ENCODE data around the gene SARM1.
A peak's percentile ranks its signal among the peaks of the same experiment; 100 is the strongest.

SARM1 gene

DNA sequence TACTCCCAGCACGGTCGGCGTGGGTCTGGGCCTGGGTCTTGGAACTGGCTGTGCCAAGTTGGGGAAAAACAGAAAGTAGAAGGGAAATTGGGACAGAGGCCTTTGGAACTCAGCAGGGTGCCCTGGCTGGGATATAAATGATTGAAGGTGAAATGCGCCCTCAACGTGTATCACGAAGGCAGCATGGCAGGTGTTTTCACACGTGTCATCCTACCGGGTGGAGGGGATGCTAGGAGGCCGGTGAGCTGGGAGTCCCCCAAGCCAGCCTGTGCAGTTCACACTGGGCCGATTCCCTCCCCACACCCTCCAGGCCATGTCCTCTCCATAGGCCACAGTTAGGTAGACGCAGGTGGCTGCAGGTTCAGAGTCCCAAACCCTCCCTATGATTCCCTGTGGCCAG lies 30.0 kb upstream of the SARM1 start:
- no peak for DNase-seq (ENCODE audit: low spot score)

GRCh38 chr17:28342313-28342712 lies 29.2 kb upstream of the SARM1 start:
- DNase-seq (ENCODE audit: low spot score) = no peak

- DNase-seq (ENCODE audit: low spot score) = no peak
These were observed 28.0 kb upstream of the SARM1 start for GRCh38 chr17:28343491-28343932.

- DNase-seq (ENCODE audit: low spot score) = no peak
These were observed 27.5 kb upstream of the SARM1 start for GRCh38 chr17:28344011-28344410.

DNA sequence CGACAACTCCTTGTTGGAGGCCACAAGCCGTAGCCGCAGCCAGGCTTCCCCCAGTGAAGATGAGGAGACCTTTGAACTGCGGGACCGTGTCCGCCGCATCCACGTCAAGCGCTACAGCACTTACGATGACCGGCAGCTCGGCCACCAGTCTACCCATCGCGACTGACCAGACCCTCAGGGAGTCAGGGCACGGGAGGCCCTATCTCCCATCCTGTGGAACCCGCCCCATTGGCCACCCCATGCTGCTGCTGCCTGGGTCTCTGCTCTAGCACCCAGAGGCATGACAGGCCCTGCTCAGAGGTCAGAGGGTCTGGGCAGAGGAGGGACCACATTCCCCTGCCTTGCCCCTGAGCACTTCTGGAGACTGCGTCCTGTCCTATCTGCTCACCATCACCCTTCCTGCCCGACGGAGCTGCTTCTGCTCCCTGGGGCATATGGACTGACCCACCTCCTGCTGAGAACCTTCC lies 27.0 kb upstream of the SARM1 start:
- no peak for DNase-seq (ENCODE audit: low spot score)

- no peak for DNase-seq (ENCODE audit: low spot score)
These were observed 25.9 kb upstream of the SARM1 start for GRCh38 chr17:28345419-28346198.

DNA sequence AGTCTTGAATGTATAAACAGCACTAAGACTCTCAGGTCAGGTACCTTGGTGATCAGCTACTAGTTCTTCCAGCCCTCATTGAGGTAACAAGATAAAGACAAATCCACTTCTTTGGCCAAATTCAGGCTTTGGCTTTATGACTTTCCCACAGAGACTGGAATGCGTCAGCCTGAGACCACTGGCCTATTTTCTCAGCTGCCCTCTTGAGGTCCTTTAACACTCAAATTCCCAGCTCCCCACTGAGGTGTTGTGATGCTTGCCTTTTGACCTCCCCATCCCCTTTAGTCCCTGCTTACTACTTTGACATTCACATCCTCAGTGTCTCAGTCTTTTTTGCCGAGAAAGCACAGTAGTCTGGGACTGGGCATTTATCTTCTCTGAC lies 25.3 kb upstream of the SARM1 start:
- DNase-seq (ENCODE audit: low spot score) = no peak

DNA sequence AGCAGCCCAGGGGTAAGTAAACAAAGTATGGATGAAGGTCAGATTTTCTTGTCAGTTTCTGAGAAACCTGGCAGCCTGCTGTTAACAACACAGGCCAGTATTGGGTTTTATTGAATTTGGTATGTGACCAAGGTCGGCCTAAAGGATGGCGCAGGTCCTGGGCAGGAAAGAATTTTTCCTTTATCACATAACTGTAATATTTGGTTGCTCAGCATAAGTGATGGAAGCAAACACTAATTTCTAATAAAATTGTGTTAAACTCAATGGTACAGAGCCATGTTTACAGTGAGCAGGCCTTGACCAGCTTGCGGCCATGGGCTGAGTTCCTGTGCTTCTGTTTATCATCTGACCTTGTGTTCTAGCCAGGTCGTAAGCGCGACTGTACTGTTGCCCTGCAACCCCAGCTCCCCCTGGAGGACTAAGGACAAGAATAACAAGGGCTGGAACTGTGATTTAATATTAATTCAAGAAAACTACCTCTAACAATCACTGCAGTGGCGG lies 24.7 kb upstream of the SARM1 start:
- DNase-seq (ENCODE audit: low spot score) = no peak

DNA sequence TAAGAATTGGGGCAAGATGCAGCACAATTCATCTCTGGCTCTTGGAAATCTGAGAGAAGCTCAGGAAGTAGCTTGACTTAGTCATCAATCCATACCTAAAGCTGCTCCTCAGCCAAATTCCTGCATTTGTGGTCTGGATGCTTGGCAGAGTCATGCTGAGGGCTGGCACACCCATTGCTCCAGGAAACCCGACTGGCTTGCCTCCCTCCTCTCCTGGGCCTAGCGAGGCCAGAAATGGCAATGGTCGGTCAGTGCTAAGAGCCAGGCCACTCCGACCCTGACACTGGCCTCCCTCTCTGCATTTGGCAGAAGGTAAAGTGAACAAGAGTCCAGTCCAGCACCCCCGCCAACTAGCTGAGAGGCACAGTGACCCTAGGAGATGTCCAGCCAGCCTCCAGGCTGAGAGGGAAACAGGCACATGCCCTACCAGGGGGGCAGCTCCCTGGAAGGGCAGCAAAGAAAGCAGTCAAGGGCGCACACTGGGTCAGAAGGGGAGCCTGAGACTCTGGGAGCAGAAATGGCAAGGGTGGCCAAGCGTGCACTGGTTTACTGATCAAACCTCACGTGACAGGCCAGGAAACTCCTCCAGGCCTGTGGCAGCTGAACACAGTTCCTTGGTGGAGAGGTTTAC lies 24.1 kb upstream of the SARM1 start:
- no peak for DNase-seq (ENCODE audit: low spot score)

DNA sequence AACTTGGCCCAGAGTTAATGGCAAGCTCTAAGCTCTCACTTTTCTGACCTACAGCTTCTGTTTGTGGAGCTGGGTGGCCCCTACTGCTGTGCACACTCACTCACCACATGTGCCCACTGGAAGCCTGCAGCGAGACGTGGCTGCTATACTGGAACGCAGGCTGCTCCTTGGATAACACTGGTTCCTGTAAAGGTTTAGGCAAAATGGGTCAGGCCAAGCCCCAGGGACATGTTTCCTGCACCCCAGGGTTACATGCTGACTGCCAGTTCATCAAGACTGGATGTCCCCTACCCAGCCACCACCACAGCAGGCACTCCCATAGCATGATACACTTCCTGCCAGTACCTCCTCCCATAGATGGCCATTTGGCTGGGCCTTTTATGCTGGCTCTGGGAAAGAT lies 22.5 kb upstream of the SARM1 start:
- no peak for DNase-seq (ENCODE audit: low spot score)

DNA sequence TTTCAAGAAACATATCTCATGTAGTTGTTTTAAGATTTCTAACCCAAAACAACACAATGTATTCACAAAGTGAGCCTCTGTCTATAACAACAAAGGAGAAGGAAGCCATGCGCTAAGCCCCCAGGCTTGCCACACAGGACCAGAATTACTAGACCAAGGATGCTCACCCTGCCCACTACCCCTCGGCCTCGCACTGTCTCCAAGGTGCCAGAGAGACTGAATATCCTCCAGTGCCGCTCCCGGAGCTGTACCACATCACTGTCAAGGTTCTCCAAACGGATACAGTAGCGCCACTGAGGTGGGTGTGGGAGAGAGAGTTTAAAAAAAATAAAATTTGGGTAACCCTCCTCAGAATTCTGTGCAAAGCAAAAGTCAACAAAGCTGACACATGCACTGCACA lies 21.2 kb upstream of the SARM1 start:
- DNase-seq (ENCODE audit: low spot score) = no peak

DNA sequence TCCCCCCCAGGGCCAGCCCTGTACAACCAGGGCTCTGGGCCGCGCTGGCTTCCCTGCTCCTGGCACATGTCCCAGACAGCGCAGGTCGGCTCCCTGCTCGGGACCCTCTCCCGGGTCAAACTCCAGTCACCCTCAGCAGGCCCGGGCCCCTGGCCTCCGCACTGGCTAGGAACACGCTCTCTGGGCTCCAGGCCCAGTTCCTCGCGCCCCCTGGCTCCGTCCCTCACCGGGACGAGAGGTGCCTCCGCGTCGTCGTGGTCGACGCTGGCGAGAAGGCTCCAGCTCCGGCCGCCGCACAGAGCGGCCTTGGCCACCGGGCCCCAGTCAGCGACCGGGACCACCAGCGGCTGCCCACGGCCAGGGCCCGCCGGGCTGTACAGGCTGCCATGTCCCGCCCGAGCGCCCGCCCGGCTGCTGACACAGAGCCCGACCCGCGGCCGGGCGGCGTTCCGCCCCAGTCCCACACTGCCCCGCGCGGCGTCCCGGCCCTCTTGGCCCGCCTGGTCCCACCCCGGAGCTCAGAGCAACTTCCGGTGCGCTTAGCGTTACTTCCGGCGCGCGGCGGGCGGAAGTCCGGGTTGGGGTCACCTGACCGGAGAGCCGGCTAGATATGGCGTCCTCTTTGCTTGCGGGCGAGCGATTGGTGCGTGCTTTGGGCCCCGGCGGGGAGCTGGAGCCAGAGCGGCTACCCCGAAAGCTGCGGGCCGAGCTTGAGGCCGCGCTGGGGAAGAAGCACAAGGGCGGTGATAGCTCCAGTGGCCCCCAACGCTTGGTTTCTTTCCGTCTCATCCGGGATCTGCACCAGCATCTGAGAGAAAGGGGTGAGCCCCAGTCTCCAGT lies 14.2 kb upstream of the SARM1 start, which contains the start of gene POLDIP2:
Gene POLDIP2, minus strand, starts transcription at position 467 of the 840 bp plus-strand sequence. Its CDS starts 79 bp downstream, at position 388.
- peak; percentile 93 for DNase-seq (ENCODE audit: low spot score)

GRCh38 chr17:28357901-28358197 lies 13.6 kb upstream of the SARM1 start:
- no peak for DNase-seq (ENCODE audit: low spot score)

GRCh38 chr17:28363186-28363585 lies 8.3 kb upstream of the SARM1 start:
- DNase-seq (ENCODE audit: low spot score) = no peak

- DNase-seq (ENCODE audit: low spot score) = no peak
These were observed 7.5 kb upstream of the SARM1 start for GRCh38 chr17:28363776-28364650.

DNA sequence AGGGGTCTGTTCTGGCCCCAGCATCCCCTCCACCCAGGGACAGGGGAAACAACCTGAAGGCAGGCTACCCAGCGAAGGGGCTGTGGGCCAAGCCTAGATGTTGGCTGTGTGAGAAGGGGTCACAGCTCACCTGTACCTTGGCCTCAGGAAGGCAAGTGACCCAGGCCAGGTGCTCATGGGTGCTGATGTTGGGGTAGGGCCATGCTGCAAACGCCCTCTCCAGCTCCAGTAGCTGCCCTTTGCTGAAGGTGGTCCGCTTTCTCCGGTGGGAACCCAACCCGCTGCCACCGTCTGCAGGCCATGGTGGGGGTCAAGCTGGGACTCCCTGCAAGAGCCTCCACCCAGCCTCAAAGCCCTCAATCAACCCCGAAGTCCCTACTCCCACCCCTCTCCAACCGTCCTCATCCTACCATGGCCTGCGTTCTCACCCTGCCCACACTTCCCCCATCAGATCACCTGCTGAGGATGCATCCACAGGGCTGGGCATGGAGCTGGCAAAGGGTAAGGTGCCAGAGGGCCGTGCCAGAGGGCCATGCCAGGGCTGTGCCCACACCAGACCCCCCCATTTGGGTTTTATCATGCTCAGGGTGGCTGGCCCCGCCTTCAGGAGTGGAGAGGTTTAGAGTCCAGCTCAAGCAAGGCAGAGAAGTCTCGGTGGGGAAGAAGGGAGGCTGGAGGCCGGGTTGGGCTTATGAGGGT lies 6.7 kb upstream of the SARM1 start, which contains the start of gene SEBOX:
Gene SEBOX, minus strand, starts transcription at position 535 of the 699 bp plus-strand sequence. Its CDS starts 48 bp downstream, at position 487.
- no peak for DNase-seq (ENCODE audit: low spot score)

GRCh38 chr17:28365487-28365886 lies 6.0 kb upstream of the SARM1 start:
- DNase-seq (ENCODE audit: low spot score) = no peak

GRCh38 chr17:28366605-28367004 lies 4.9 kb upstream of the SARM1 start:
- DNase-seq (ENCODE audit: low spot score) = no peak

- no peak for DNase-seq (ENCODE audit: low spot score)
These were observed 3.7 kb upstream of the SARM1 start for GRCh38 chr17:28367641-28368305.

DNA sequence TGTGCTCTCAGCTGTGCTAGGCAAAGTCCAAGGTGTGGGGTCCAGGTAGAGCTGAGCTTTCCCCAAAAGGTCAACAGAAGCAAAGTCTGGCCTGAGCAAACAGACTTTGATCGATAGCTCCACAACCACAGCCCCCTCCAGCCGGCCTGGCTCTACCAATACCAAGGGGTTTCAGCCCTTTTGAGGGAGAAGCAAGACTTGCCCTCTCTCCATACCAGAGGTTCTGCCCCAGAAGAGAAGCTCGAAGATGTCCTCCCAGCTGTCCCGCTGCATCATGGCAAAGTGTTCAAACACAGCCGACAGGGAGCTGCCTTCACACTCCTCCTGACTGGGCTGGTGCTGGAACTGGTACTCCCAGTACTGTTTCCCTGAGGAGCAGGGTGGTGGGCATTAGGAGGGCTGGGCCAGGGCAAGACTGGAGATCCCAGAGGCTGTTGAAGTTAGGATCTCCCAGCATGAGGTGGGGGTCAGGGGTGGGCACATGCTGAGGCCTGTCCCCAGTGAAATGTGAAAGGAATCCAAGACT lies 3.1 kb upstream of the SARM1 start:
- DNase-seq (ENCODE audit: low spot score) = no peak
